Activated T-cell treated with anti-CD3 and anti-CD28 coated beads, Interleukin-2, amount 50 U/mL, for 4 hours (primary cell): Measurements from ENCODE around the gene VPS33B. TPM values are rescaled to one million over a fixed set of nuclear protein-coding genes. Genes with fewer than 3 reads are reported as not detected.

Experiments used
- ATAC-seq, 2 donors: fragments of 200-7000 bp; cut with Tn5 transposase; one replicate each; pipeline ENCODE4 v1.10.0; 2021
- DNase-seq: peaks from one replicate; pipeline ENCODE4 v3.0.0-alpha.2; 2020
- H3K27me3 Mint-ChIP-seq: one replicate; pipeline ENCODE4 v1.8.0; 2021; ENCODE audit warnings: low read depth, mixed read lengths
- H3K36me3 Mint-ChIP-seq: one replicate; pipeline ENCODE4 v1.8.0; 2022; ENCODE audit warnings: mixed read lengths; ENCODE audit not compliant: insufficient read depth
- H3K4me1 Mint-ChIP-seq: one replicate; pipeline ENCODE4 v1.8.0; 2021; ENCODE audit warnings: low read depth, mixed read lengths
- H3K4me3 Mint-ChIP-seq: one replicate; pipeline ENCODE4 v1.8.0; 2021; ENCODE audit warnings: mild to moderate bottlenecking, moderate library complexity, mixed read lengths
- H3K9me3 Mint-ChIP-seq: one replicate; pipeline ENCODE4 v1.8.0; 2021; ENCODE audit warnings: mixed read lengths
- total RNA-seq, 3 donors: library from RNA; stranded (reverse); gene quantifications; one replicate each; pipeline ENCODE4 v1.2.1, GENCODE V29; 2021

VPS33B gene
- total RNA-seq, 3 donors from 2014 or later = 20.9 to 22.4 (median 21.9) TPM

DNA sequence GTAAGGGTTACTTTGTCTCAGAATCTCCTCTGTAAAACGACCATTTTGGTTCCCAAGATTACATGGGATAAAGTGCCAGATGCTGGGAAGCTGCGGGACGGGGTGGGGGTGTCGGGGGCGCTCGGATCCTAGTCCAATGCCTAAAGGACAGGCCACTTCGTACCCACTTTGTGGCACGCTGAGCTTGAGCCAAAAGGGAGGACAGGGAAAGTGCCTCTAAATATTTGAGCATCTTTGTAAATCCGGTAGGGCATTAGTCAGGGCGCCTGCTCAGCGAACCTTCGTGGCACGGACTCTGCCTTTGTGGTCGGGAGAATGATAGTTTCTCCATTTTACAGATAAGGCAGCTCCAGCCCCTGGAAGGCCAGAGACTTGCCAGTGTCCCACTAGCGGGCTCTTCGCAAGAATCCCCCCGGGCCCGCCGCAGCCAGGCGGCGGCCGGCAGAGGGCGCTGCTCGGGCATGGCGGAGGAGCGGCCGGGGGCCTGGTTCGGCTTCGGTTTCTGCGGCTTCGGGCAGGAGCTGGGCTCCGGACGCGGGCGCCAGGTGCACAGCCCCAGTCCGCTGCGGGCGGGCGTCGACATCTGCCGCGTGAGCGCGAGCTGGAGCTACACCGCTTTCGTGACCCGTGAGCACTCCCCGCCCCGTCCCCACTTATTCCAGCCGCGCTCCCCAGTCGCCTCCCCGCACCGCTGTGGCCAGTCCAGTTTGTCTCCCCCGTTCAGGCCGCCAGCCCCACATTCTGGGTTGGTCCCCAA, 65.9 kb downstream of the VPS33B start:
- H3K4me3 Mint-ChIP-seq = peak overlapping the region; percentile 65
- peaks cover 18% of the 10 kb centered on the region for H3K36me3 Mint-ChIP-seq
- H3K4me1 Mint-ChIP-seq = peaks cover 14% of the 10 kb centered on the region
- ATAC-seq (no peak), DNase-seq (peak; percentile 61)
- H3K27me3 Mint-ChIP-seq = no peaks in the 10 kb centered on the region
- no peaks in the 10 kb centered on the region for H3K9me3 Mint-ChIP-seq

DNA sequence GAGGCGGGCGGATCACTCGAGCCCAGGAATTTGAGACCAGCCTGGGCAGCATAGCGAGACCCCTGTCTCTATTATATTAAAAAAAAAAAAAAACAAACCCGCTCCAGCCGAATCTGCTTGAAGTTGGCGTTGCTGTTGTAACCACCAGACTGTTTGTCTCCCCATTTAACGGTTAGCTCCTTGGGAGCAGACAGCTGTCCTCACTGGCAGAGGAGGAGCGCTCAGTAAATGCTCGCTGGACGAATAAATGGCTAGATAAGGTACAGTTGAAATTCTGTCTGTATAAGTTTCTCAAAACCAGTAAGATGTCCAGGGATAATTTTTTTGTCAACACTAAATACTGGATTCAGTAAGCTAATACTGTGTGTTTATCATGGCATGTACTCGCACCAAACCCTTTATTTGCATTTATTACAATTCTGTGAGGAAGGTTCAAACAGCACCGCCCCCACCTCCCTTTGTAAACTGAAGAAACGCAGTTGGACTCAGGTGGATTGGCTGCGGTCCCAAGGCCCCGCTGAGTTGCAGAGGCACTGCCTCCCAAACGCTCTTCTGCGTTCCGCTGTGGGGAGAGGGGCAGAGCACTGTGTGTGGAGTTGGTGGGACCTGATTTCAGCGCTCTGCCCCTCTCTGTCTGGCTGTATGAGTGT, 66.6 kb downstream of the VPS33B start:
- H3K4me1 Mint-ChIP-seq = peaks cover 14% of the 10 kb centered on the region
- H3K4me3 Mint-ChIP-seq = peak overlapping the region; percentile 86
- H3K9me3 Mint-ChIP-seq = no peaks in the 10 kb centered on the region
- DNase-seq = no peak
- ATAC-seq = no peak
- peaks cover 11% of the 10 kb centered on the region for H3K36me3 Mint-ChIP-seq
- H3K27me3 Mint-ChIP-seq = no peaks in the 10 kb centered on the region

DNA sequence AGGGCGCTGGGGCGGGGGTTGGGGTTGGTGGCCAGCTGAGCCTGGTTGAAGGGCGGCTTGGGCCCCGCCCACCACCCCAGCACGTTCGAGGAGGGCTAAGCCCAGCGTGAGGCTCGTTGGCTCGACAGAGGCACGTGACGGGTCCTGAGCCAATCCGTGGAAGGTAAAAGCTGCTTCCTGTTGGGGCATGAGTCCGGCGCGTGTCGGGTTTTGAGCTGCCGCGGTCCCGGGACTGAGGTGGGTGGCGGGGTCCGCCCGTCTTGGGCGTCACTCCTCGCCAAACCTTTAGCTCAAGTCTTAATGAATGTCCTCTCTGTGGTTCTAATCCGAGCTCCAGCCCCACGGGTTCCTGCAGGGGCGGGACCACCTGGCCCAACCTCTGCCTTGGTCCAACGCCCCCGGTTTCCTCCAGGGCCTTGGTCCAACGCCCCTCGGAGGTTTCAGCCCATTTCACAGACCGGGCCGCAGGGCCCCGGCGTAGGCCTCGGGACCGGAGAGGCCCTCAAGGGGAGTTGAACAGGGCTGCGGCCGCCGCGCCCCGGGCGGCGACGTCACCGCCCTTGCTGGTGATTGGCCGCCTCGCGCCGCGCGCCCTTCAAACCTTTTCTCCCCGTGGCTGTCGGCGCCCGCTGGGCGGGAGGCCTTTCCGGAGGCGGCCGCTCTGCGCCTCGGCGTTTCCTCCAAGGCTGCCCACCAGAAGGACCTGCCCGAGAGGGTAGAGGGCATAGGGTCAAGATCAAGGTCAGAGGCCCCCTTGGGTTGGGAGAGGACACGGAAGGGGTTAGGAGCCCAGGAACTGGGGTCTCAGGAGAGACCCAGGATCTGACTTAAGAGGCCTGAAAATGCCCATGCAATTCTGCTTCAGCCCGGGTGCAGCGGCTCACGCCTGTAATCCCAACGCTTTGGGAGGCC, 67.4 kb downstream of the VPS33B start, which contains the start of gene RCCD1:
RCCD1 (plus strand) TSS at position 173 of the 912 bp plus-strand sequence. CDS start 1,851 bp downstream, outside the sequence.
- DNase-seq (peak; percentile 80), ATAC-seq (peak; percentile 96 to 97)
- H3K36me3 Mint-ChIP-seq = peaks cover 11% of the 10 kb centered on the region
- H3K4me3 Mint-ChIP-seq = peak within 1 kb of the TSS; percentile 86
- no peaks in the 10 kb centered on the region for H3K9me3 Mint-ChIP-seq
- peaks cover 14% of the 10 kb centered on the region for H3K4me1 Mint-ChIP-seq
- H3K27me3 Mint-ChIP-seq = no peaks in the 10 kb centered on the region

DNA sequence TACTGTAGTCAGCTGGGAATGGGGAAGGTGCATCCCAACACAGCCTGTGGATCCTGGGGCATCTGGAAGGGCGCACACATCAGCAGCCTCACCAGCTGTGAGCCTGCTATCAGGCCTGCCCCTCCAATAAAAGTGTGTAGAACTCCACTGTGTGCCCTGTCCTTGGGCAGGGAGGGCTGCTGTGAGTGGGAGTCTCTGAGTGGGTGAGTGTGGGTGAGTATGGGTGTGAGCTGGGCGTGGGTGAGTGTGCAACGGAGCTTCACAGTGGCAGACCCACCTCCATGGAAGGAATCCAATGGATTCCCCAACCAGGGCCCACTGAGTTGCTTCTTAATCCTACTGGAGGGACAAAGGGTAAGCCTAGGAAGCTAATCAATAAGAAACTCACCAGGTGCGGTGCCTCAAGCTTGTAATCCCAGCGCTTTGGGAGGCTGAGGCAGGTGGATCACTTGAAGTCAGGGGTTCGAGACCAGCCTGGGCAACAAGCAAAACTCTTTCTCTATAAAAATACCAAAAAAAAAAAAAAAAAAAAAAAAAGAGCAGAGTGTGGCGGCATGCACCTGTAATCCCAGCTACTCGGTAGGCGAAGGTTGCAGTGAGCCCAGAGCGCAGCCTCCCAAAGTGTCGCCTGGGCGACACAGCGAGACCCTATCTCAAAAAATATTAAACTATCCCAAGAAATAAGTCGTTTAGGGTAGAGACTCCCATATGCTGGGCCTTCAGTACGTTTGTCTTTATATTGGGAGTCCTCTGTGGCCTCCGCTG, 68.3 kb downstream of the VPS33B start:
- Mint-ChIP-seq H3K9me3 (no peaks in the 10 kb centered on the region), H3K4me1 (peaks cover 14% of the 10 kb centered on the region), H3K27me3 (no peaks in the 10 kb centered on the region), H3K4me3 (peak overlapping the region; percentile 86), H3K36me3 (peaks cover 9% of the 10 kb centered on the region)
- ATAC-seq = no peak
- no peak for DNase-seq

DNA sequence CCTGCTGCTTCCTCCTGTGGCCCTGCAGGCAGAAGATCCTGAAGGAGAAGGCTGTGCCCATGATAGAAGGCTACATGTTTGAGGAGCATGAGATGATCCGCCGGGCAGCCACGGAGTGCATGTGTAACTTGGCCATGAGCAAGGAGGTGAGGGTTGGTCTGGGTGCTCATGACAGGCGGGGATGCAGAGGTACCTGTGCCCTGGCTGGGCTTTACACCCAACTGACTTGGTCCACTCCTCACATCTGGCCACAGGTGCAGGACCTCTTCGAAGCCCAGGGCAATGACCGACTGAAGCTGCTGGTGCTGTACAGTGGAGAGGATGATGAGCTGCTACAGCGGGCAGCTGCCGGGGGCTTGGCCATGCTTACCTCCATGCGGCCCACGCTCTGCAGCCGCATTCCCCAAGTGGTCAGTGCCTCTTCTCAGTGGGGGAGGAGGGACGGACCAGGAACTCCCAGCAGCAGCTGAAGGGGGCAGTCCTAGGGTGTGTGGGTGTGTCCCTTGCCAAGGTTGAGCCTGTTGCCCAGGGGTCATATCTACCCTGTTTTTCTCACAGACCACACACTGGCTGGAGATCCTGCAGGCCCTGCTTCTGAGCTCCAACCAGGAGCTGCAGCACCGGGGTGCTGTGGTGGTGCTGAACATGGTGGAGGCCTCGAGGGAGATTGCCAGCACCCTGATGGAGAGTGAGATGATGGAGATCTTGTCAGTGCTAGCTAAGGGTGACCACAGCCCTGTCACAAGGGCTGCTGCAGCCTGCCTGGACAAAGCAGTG, 69.3 kb downstream of the VPS33B start:
- no peak for DNase-seq
- Mint-ChIP-seq H3K27me3 (no peaks in the 10 kb centered on the region), H3K4me1 (peaks cover 14% of the 10 kb centered on the region), H3K9me3 (no peaks in the 10 kb centered on the region), H3K4me3 (peak overlapping the region; percentile 25), H3K36me3 (peaks cover 11% of the 10 kb centered on the region)
- ATAC-seq = no peak

DNA sequence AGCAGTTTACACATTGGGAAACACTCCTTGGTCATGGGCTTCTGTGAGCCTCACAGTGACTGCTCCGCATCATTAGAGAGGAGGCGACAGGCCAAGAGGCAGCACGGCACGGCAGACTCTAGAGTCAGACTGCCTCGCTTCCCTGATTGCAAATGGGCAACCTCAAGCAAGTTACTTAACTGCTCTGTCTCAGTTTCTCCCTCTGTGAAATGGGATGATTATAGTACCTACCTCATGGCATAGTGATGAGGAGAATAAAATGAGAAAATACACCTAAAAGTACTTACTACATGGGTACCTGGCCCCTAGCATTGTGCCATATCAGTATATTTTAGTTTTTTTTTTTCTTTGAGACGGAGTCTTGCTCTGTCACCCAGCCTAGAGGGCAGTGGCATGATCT, 71.7 kb downstream of the VPS33B start:
- Mint-ChIP-seq H3K36me3 (peaks cover 18% of the 10 kb centered on the region), H3K4me1 (peaks cover 7% of the 10 kb centered on the region), H3K4me3 (no peak overlapping the region)

DNA sequence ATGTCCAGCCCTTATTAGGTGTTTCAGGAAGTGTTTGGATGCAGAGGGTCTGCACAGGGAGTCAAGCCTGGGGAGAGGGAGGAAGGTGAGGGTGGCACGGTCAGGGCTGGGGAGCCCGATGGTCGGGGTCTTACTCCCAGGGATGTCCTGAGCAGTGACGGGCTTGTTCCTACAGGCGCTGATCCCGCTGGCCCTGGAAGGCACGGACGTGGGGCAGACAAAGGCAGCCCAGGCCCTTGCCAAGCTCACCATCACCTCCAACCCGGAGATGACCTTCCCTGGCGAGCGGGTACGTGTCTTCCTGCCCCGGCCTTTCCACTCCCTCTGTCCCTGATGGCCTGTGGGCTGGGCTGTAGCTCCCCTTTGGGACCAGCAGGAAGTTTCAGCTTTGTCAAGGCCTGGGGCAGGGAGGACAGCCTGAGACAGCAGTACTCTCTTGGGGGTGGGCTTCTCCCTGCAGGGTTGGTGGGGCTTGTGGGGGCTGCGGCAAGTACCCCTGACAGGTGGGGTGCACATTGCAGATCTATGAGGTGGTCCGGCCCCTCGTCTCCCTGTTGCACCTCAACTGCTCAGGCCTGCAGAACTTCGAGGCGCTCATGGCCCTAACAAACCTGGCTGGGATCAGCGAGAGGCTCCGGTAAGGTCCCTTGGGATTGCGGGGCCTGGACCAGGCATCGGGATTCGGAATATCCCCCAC, 72.3 kb downstream of the VPS33B start:
- ATAC-seq (no peak), DNase-seq (no peak)
- Mint-ChIP-seq H3K4me3 (no peak overlapping the region), H3K9me3 (no peaks in the 10 kb centered on the region), H3K27me3 (no peaks in the 10 kb centered on the region), H3K36me3 (peaks cover 18% of the 10 kb centered on the region), H3K4me1 (peaks cover 4% of the 10 kb centered on the region)

More for the DNA sequence above, 71.7 kb downstream of the VPS33B start:
- DNase-seq (no peak), ATAC-seq (no peak)
- Mint-ChIP-seq H3K27me3 (no peaks in the 10 kb centered on the region), H3K9me3 (no peaks in the 10 kb centered on the region)

Other genes with a start within 250 kb of the VPS33B start
- gene FURIN, start 154.0 kb downstream of the VPS33B start, total RNA-seq = 100 to 1,000 TPM; 162 to 242 (median 189) TPM
- 1 to 10 TPM; 3.6 to 8.1 (median 5.8) TPM for gene FES, start 138.1 kb downstream of the VPS33B start, total RNA-seq
- gene MAN2A2, start 119.3 kb downstream of the VPS33B start, total RNA-seq = 100 to 1,000 TPM in 2 of 3 donors, 10 to 100 TPM in 1; 93.2 to 124 (median 122) TPM
- gene HDDC3, start 90.0 kb downstream of the VPS33B start, total RNA-seq = 10 to 100 TPM; 39.9 to 43.6 (median 40.0) TPM
- 10 to 100 TPM; 63.4 to 70.5 (median 68.0) TPM for gene UNC45A, start 87.3 kb downstream of the VPS33B start, total RNA-seq
- gene RCCD1, start 67.7 kb downstream of the VPS33B start, total RNA-seq = 10 to 100 TPM; 11.1 to 18.4 (median 13.1) TPM
- gene PRC1, start 28.1 kb downstream of the VPS33B start, total RNA-seq = 10 to 100 TPM; 14.4 to 18.8 (median 18.7) TPM
- under 1 TPM in 2 of 3 donors, not detected in 1; 0.03 to 0.05 TPM for gene SV2B, start 77.7 kb upstream of the VPS33B start, total RNA-seq